Colon (tissue), 2 donors: ENCODE measurements around the gene ZDHHC14.

Experiments
- FAIRE-seq: peaks from 2 replicates; lab custom pipeline; 2012; peaks lifted over from hg19 to GRCh38; lab: Jason Lieb, UNC
- donor health status: control.
- donor health status: control.

ZDHHC14 gene

DNA sequence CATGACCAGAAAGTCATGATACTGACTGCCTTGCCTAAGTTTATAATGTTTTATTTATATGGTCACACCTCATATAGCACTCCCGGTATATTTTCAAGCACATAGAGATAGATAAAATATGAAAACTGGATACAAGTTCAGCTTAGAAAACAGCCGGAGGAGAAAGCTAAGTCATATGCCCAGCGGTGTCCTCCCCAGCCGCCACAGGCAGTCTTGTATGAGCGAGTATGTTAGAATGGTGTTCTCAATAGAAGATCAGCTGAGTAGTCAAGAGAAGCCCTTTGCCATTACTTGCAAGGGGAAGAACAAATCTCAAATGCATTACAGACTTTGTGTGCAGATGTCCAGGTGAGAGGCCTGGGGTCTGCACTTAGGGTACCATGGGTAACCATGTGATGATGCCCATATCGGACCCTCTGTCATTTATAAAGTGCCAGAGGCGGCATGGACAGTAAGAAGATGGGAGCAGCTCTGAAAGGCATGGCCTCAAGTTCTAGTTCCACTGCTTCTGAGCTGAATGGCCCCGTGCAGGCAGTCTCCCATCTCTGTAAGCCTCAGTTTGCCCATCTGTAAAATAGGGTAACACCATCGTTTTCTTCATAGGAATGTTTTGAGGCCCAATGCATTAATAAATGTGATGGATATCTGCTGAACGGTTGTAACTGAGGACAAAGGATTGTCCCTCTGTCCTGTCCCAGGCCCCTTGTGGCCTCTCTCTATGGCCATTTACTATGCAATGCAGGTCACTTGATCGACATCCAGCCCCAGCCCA, 246.4 kb downstream of the ZDHHC14 start:
- FAIRE-seq, result no peak

GRCh38 chr6:157628463-157628862, 247.5 kb downstream of the ZDHHC14 start:
- FAIRE-seq, result no peak

GRCh38 chr6:157629220-157629619, 248.2 kb downstream of the ZDHHC14 start:
- no peak for FAIRE-seq

GRCh38 chr6:157630463-157631080, 249.6 kb downstream of the ZDHHC14 start:
- FAIRE-seq, result no peak

DNA sequence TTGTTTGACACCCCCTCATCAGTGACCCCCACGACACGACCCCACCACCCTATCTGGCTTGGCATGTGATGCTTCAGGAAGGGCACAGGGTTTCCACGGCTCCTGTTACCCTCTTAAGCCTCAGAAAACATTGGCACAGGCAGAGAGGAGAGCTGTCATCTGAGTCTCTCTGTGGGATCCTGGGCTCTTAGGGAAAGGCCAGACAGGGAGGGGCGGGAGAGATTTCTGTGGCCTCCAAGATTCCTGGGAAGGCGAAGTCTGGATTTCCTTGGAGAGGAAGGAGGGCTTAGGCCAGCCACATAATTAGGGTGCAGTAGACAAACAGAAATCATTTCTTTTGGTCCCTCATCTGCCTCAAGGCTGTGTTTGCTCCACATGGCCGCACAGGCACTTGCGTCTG, 250.4 kb downstream of the ZDHHC14 start:
- no peak for FAIRE-seq

DNA sequence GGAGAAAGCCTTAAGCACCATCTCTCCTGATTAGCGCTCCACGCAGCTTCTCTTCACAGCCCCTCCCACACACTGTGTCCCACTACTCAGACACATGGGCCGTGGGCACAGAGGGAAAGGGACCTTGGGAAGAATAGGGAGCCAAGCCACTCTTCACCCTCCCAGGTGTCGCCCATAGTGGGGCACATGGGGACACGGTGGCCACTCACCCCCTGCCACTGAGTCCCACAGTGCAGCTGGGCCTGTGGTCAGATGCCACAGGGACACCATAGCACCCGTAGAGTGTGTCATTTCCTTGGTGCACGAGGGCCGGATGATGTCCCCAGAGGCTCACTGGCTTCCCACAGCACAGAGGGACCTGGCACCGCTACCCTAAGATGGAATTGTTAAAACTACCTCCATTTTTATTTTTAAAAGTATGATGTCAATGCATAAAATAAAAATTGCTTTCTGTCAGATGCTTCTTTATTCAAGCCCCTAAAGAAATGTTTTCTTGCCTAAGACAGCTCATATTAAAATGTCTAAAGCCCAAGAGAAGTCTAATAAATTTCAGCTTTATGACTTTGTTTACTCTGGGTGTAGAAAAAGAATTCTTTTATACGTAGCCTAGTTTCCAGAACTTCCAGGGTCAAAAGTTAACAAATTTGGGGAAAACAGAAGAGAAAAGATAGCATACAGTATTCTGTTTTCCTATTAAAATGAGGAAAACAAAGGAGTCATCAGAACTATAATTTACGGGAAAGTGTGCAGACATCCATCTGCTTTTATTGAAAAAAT, 251.0 kb downstream of the ZDHHC14 start:
- no peak for FAIRE-seq

- FAIRE-seq, result no peak
Measured at GRCh38 chr6:157632821-157633220, 251.8 kb downstream of the ZDHHC14 start.

DNA sequence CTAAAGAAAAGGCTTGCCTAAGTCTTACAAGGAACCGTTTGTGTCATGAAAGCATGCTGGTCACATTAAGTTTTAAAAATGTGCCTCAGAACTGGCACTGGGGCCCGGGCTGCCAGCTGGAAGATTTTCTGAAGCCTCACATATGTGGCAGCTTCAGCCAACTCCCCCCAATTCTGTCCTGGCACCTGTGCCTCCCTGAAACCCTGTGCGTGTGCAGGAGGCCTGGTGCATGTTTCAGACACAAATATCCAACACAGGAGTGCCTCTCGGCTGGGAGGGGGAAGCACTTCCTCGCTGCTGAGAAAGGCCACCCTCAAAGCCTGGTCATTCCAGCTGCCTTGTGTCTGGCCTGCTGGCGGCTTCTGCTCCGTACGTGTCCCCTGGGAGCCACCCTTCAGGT, 253.6 kb downstream of the ZDHHC14 start:
- FAIRE-seq, result no peak

GRCh38 chr6:157635388-157636244, 254.6 kb downstream of the ZDHHC14 start:
- FAIRE-seq, result no peak

DNA sequence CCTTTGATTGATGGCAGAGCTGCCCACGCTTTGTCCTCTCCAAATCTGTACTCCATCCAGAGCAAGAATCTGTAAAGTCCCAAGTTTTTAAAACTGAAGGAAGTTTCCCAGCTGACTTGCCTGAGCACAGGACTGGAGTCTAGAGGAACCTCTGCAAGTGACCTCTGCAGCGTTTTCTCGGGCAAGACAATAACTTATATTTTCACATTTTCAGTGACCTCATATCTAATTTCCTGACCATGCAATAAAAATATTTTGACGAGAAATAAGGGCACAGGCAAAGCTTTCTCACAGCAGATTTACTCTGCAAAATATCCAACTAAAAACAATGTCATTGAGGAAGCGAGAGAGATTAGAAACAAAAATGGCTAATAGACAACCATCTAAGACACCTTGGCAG, 256.5 kb downstream of the ZDHHC14 start:
- FAIRE-seq, result no peak

GRCh38 chr6:157637941-157638662, 257.1 kb downstream of the ZDHHC14 start:
- no peak for FAIRE-seq

DNA sequence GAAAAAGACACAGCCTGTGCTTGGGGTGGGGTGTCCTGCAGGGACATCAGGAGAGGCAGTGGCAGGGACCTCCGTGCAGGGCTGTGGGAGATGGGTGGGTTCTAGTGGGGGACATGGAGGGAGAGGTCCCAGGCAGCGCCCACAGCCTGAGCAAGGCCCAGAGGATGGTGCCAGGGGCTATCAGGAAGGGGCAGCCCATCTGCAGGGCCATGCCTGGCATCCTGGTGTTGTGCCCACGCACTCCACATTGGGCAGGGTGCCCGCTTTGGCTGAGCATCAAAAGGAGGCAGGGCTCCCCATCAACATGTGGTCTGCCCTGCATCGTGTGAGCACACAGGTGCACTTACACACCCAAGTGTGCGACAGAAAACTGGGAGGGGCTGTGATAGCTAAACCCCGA, 257.8 kb downstream of the ZDHHC14 start:
- FAIRE-seq, result no peak

DNA sequence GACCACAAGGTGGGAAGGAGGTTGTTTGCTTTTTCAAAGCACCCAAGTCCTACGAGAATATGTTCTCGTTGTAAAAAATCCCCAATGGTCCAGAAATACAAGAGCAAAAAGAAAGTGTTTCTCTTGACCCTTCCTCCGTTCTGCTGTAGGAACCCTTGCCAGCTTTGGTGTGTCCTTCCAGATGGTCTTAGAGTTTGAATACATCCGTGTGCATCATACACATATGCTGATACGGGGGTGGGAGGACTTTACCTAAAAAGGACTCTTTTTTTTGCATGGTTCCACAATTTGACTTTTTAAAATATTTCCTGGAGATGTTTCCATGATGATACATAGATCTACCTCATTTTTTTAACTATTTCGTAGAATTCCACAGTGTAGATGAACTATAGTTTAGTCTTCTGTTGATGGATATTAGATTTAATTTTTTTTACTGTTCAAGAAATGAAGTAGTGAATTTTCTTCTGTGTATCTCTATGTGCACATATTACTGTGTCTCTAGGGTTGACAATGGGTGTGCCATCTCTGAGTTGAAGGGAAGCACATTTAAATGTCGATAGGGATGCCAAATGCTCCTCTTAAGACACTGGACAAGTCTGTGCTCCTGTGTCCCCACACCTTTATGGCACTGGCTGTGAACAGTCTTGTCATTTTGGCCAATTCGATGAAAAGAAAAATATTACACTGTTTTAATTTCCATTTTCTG, 259.9 kb downstream of the ZDHHC14 start:
- no peak for FAIRE-seq

DNA sequence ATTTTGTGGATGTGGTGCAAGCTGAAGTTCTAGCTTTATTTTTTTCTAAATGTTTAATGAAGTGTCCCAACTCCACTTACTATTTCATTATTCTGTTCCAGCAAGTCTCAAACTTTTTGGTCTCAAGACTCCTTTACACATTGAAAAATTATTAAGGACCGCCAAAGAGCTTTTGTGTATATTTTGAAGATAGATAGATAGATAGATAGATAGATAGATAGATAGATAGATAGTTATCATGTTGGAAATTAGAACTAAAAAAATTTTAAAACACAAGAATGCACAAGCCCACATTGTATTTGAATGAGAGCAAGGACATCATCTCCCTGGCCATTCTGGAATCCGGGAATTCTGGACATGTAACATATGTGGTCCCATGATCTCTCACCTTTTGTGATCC, 260.8 kb downstream of the ZDHHC14 start:
- FAIRE-seq, result no peak

GRCh38 chr6:157642736-157643135, 261.7 kb downstream of the ZDHHC14 start:
- no peak for FAIRE-seq

GRCh38 chr6:157644043-157644810, 263.2 kb downstream of the ZDHHC14 start:
- FAIRE-seq, result no peak

- FAIRE-seq, result no peak
Measured at GRCh38 chr6:157645201-157645795, 264.3 kb downstream of the ZDHHC14 start.

DNA sequence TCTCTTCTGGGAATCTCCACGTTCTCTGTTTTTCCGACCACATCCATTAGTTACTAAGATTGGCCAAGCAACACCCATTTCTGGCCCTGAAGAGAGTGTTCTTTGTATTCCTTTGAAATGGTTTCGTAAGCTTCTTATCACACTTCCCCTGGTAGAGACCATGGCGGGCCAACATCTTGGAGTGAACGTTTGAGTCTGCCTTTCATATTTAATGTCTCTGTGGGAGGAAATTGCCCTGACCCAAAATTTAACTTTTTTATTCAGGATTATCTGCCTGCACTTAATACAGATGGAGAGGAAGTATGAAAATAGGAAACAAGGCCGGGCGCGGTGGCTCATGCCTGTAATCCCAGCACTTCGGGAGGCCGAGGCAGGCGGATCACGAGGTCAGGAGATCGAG, 265.0 kb downstream of the ZDHHC14 start:
- FAIRE-seq, result no peak

DNA sequence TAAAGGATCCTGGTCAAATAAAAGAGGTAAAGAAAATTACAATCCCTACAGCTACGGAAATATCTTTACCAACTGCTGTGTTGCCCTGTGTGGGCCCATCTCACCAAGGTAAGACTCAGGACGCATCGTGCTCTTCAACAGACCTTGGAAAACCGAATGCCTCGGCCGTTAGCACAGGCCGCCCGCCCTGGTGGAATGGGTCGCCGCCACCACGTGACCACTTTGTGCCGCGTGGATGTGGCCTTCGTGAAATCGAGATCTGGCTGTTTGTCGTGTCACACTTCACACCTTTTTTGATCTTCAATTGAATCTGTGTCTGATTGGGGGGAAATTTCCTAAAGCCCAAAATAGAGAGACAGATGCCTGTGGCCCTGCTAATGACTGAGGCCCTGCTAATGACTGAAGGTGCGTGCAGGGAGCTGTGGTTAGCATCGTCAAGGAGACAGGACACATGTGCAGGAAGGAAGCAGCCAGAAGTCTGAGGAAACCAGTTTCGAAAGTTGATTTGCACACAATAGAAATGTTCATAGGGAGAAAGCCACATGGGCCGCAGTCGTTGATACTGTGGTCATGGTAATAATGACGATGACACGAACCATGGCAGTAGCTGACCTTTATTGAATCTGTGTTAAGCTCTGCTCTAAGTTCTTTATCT, 266.4 kb downstream of the ZDHHC14 start:
- no peak for FAIRE-seq
